Fibroblast of peridontal ligament (primary cell): ENCODE results near the gene NPIPA3.
"Not testable (repeated sequence)": the region's sequence is repeated elsewhere in the genome, so short reads cannot be mapped to it uniquely, and the experiment has no call there.

Experiments used
- DNase-seq: peaks from one replicate; pipeline ENCODE4 v3.0.0-alpha.2; 2010; ENCODE audit errors: extremely low read depth

Gene NPIPA3

GRCh38 chr16:14703156-14704011 lies at the start of gene NPIPA3:
Gene NPIPA3 (plus strand): TSS chr16:14703411. CDS start chr16:14708944, 5,533 bp downstream.
- not testable (repeated sequence) for DNase-seq

GRCh38 chr16:14658063-14658462 lies 45.1 kb upstream of the NPIPA3 start:
- DNase-seq = no peak

- no peak for DNase-seq
Observed at GRCh38 chr16:14667347-14668266, 35.6 kb upstream of the NPIPA3 start.

- DNase-seq = no peak
Observed at GRCh38 chr16:14668556-14669223, 34.5 kb upstream of the NPIPA3 start.

- DNase-seq = no peak
Observed at GRCh38 chr16:14669776-14670175, 33.4 kb upstream of the NPIPA3 start.

GRCh38 chr16:14672403-14672971 lies 30.7 kb upstream of the NPIPA3 start:
- DNase-seq = no peak

GRCh38 chr16:14676633-14677032 lies 26.6 kb upstream of the NPIPA3 start:
- DNase-seq = no peak

- DNase-seq = no peak
Observed at GRCh38 chr16:14677627-14678026, 25.6 kb upstream of the NPIPA3 start.

GRCh38 chr16:14678748-14679497 lies 24.3 kb upstream of the NPIPA3 start:
- DNase-seq = no peak

- DNase-seq = not testable (repeated sequence)
Observed at GRCh38 chr16:14680396-14680795, 22.8 kb upstream of the NPIPA3 start.

GRCh38 chr16:14681115-14681514 lies 22.1 kb upstream of the NPIPA3 start:
- DNase-seq = no peak

GRCh38 chr16:14682121-14682520 lies 21.1 kb upstream of the NPIPA3 start:
- no peak for DNase-seq

GRCh38 chr16:14685870-14686793 lies 17.1 kb upstream of the NPIPA3 start:
- DNase-seq = not testable (repeated sequence)

GRCh38 chr16:14694129-14694528 lies 9.1 kb upstream of the NPIPA3 start, which contains the start of gene PLA2G10:
Gene PLA2G10 (minus strand): TSS chr16:14694308. CDS start chr16:14694229, 79 bp downstream.
- not testable (repeated sequence) for DNase-seq

- not testable (repeated sequence) for DNase-seq
Observed at GRCh38 chr16:14701859-14702258, 1.4 kb upstream of the NPIPA3 start.

GRCh38 chr16:14702672-14703071 lies 539 bp upstream of the NPIPA3 start:
- DNase-seq = not testable (repeated sequence)

GRCh38 chr16:14733233-14733632 lies 30.0 kb downstream of the NPIPA3 start:
- not testable (repeated sequence) for DNase-seq

GRCh38 chr16:14740832-14741385 lies 37.7 kb downstream of the NPIPA3 start:
- not testable (repeated sequence) for DNase-seq

GRCh38 chr16:14741794-14742193 lies 38.6 kb downstream of the NPIPA3 start:
- DNase-seq = not testable (repeated sequence)
